Adipocyte (in vitro differentiated cells): Measurements from ENCODE around the gene TERT.

ENCODE experiments used
- DNase-seq: peaks from one replicate; pipeline ENCODE4 v3.0.0-alpha.2; 2015; ENCODE audit warnings: low read depth
- H3K27me3 ChIP-seq: replicated peaks from 2 replicates; pipeline ENCODE4 v1.7.0; 2013; ENCODE audit warnings: mild to moderate bottlenecking, low read length, moderate library complexity; ENCODE audit not compliant: control insufficient read depth, insufficient read depth
- H3K36me3 ChIP-seq: 2 replicates; pipeline ENCODE4 v1.7.0; 2013; ENCODE audit warnings: low read length, mild to moderate bottlenecking, moderate library complexity; ENCODE audit not compliant: control insufficient read depth, insufficient read depth, severe bottlenecking
- H3K4me1 ChIP-seq: 2 replicates; pipeline ENCODE4 v1.7.0; 2013; ENCODE audit warnings: mild to moderate bottlenecking, low read length, moderate library complexity; ENCODE audit not compliant: control insufficient read depth, insufficient read depth
- H3K4me3 ChIP-seq: 2 replicates; pipeline ENCODE4 v1.7.0; 2013; ENCODE audit warnings: mild to moderate bottlenecking, low read length, moderate library complexity
- H3K9ac ChIP-seq: 2 replicates; pipeline ENCODE4 v1.7.0; 2013; ENCODE audit warnings: mild to moderate bottlenecking, low read length, moderate library complexity
- H3K9me3 ChIP-seq: 2 replicates; pipeline ENCODE4 v1.7.0; 2013; ENCODE audit warnings: mild to moderate bottlenecking, low read length, moderate library complexity; ENCODE audit not compliant: control insufficient read depth

The TERT gene

GRCh38 chr5:1315018-1315708, 20.3 kb upstream of the TERT start:
- no peak for DNase-seq
- peaks cover 29% of the 10 kb centered on the region for H3K36me3 ChIP-seq
- H3K9me3 ChIP-seq = peaks cover 9% of the 10 kb centered on the region
- peaks cover 3% of the 10 kb centered on the region for H3K4me1 ChIP-seq
- no peak overlapping the region for H3K9ac ChIP-seq
- no peak overlapping the region for H3K4me3 ChIP-seq
- H3K27me3 ChIP-seq = peaks cover 9% of the 10 kb centered on the region

GRCh38 chr5:1314564-1314982, 19.7 kb upstream of the TERT start:
- Histone ChIP-seq H3K4me3 (no peak overlapping the region), H3K9me3 (peaks cover 9% of the 10 kb centered on the region), H3K9ac (no peak overlapping the region), H3K4me1 (peaks cover 3% of the 10 kb centered on the region), H3K27me3 (peaks cover 13% of the 10 kb centered on the region), H3K36me3 (peaks cover 23% of the 10 kb centered on the region)
- no peak for DNase-seq

- Histone ChIP-seq H3K4me1 (peaks cover 3% of the 10 kb centered on the region), H3K27me3 (peaks cover 19% of the 10 kb centered on the region), H3K4me3 (no peak overlapping the region), H3K9ac (no peak overlapping the region), H3K9me3 (peaks cover 9% of the 10 kb centered on the region), H3K36me3 (peaks cover 10% of the 10 kb centered on the region)
- DNase-seq = no peak
Measured at GRCh38 chr5:1312993-1313833, 18.3 kb upstream of the TERT start.

- Histone ChIP-seq H3K9ac (no peak overlapping the region), H3K36me3 (peaks cover under 1% of the 10 kb centered on the region), H3K4me1 (peaks cover 3% of the 10 kb centered on the region), H3K4me3 (no peak overlapping the region), H3K9me3 (peaks cover 9% of the 10 kb centered on the region), H3K27me3 (peaks cover 19% of the 10 kb centered on the region)
- no peak for DNase-seq
Measured at GRCh38 chr5:1312206-1312605, 17.3 kb upstream of the TERT start.

- peaks cover 19% of the 10 kb centered on the region for H3K27me3 ChIP-seq
- H3K9ac ChIP-seq = no peak overlapping the region
- H3K4me1 ChIP-seq = peaks cover 3% of the 10 kb centered on the region
- H3K4me3 ChIP-seq = no peak overlapping the region
- H3K36me3 ChIP-seq = no peaks in the 10 kb centered on the region
- no peak for DNase-seq
- peaks cover 9% of the 10 kb centered on the region for H3K9me3 ChIP-seq
Measured at GRCh38 chr5:1311439-1312055, 16.7 kb upstream of the TERT start.

- H3K9ac ChIP-seq = no peak overlapping the region
- peaks cover 19% of the 10 kb centered on the region for H3K27me3 ChIP-seq
- peaks cover 9% of the 10 kb centered on the region for H3K9me3 ChIP-seq
- DNase-seq = no peak
- H3K4me1 ChIP-seq = no peaks in the 10 kb centered on the region
- H3K4me3 ChIP-seq = no peak overlapping the region
- H3K36me3 ChIP-seq = no peaks in the 10 kb centered on the region
Measured at GRCh38 chr5:1310118-1310517, 15.2 kb upstream of the TERT start.

- Histone ChIP-seq H3K4me1 (no peaks in the 10 kb centered on the region), H3K27me3 (peaks cover 39% of the 10 kb centered on the region), H3K36me3 (no peaks in the 10 kb centered on the region), H3K9me3 (peaks cover 21% of the 10 kb centered on the region), H3K4me3 (no peak overlapping the region), H3K9ac (no peak overlapping the region)
- no peak for DNase-seq
Measured at GRCh38 chr5:1304033-1304432, 9.2 kb upstream of the TERT start.

- peaks cover 44% of the 10 kb centered on the region for H3K27me3 ChIP-seq
- H3K4me1 ChIP-seq = no peaks in the 10 kb centered on the region
- no peak for DNase-seq
- no peaks in the 10 kb centered on the region for H3K36me3 ChIP-seq
- H3K9me3 ChIP-seq = peaks cover 21% of the 10 kb centered on the region
- no peak overlapping the region for H3K4me3 ChIP-seq
- no peak overlapping the region for H3K9ac ChIP-seq
Measured at GRCh38 chr5:1302258-1302657, 7.4 kb upstream of the TERT start.

GRCh38 chr5:1300581-1301083, 5.8 kb upstream of the TERT start:
- no peak for DNase-seq

GRCh38 chr5:1299961-1300360, 5.1 kb upstream of the TERT start:
- H3K4me1 ChIP-seq = no peaks in the 10 kb centered on the region
- no peak for DNase-seq

More at GRCh38 chr5:1300581-1301083, 5.8 kb upstream of the TERT start:
- H3K36me3 ChIP-seq = no peaks in the 10 kb centered on the region
- H3K9ac ChIP-seq = no peak overlapping the region
- peaks cover 58% of the 10 kb centered on the region for H3K27me3 ChIP-seq
- H3K9me3 ChIP-seq = peaks cover 21% of the 10 kb centered on the region
- H3K4me1 ChIP-seq = no peaks in the 10 kb centered on the region
- H3K4me3 ChIP-seq = no peak overlapping the region

GRCh38 chr5:1299511-1299850, 4.6 kb upstream of the TERT start:
- Histone ChIP-seq H3K9ac (no peak overlapping the region), H3K9me3 (peaks cover 21% of the 10 kb centered on the region), H3K27me3 (peaks cover 61% of the 10 kb centered on the region), H3K4me3 (no peak overlapping the region), H3K36me3 (no peaks in the 10 kb centered on the region), H3K4me1 (no peaks in the 10 kb centered on the region)
- DNase-seq = no peak

More at GRCh38 chr5:1299961-1300360, 5.1 kb upstream of the TERT start:
- Histone ChIP-seq H3K36me3 (no peaks in the 10 kb centered on the region), H3K27me3 (peaks cover 61% of the 10 kb centered on the region), H3K4me3 (no peak overlapping the region), H3K9ac (no peak overlapping the region), H3K9me3 (peaks cover 21% of the 10 kb centered on the region)
